Measurements from ENCODE around the gene SLC7A6OS.

DNA sequence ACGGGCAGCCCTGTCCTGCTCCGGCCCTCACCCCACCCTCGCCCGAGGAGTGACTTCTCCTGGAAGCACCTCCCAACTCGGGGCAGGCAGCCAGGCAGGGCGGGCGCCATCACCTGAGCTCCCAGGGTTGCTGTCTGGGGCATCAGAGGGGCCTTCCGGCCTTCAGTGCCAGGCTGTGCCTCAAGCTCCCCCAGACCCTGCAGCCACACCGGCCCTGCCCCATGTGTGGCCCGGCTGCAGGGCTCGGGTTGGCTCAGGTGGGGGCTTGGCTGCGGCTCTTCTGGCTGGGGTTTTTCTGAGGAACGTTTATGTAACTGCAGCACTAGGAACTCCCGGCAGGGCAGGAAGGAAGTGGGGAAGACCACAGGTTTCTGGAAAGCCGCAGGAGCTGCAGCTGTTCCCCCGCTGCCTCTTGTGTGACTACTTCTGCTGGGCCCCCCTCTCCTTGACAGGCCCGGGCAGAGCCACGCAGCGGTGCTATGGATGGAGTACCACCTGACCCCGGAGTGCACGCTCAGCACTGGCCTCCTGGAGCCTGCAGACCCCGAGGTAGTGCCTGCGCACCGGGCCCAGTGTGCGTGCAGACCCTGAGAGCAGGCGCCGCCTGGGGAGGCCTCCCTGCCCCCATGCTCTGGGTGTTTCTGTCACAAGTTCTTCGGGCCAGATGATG, 45.6 kb upstream of the SLC7A6OS start:
- TF ChIP-seq EZH2phosphoT487 (IDR thresholded peaks at IDR 0.05; ENCODE audit: insufficient read depth, low read depth) (no peak), EZH2 (IDR thresholded peaks at IDR 0.05; ENCODE audit: insufficient read depth, poor library complexity, severe bottlenecking) (no peak)
